Thoracic aorta endothelial cell (primary cell): ENCODE results near the gene UNC13D. TPM values are rescaled to one million over a fixed set of nuclear protein-coding genes. Genes with fewer than 3 reads are reported as not detected.

Experiments
- total RNA-seq: library from RNA; depleted of rRNA; stranded (reverse); fragments of >200 nt; gene quantifications from 2 replicates; pipeline ENCODE4 v1.2.3, GENCODE V29; 2012

UNC13D gene
- 3.5 and 3.7 TPM in 2 replicates for total RNA-seq

DNA sequence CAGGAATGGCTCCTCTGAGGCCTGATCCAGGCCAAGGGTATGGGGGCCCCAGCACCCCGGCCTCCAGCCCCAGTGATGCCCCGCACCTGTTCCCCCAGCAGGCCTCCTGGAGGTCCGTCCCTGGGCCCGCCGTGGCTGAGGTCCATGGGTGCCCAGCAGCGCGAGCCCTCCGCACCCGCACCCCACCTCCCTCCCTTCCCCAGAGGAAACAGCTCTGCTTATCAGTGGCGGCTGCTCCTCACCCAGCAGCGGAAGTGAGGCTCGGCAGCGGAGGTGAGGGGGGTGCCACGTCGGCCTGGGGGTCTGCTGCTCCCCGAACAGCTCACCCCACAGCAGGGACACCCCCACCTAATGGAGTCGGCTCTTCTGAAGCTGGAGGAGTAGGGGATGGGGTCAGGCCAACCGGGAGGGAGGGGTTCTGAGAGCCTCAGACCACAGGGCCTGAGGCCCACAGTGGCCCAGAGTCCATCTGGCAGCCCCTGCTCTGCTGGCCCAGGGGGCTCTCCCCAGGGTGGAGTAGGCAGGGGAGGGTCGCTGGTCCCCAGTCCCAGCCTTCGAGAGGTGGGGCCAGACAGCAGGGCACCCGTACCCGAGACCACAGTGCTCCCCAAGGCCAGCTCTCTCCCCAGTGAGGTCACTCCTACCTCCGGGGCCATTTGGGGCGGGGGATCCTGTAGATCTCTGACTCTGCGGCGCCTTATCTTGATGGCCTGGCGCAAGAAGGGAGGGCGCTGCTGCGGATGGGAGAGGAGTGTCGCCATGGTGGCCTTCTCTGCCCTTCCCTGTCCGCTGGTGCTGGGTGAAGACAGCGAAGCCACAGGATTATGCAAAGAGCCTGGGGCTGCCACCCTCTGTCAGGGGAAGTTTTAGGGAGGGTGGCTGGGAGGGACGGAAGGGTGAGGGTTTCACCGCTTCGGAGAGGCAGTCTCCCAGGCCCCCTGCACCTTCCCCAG lies at the start of gene UNC13D:
UNC13D (minus strand) TSS at position 828 of the 953 bp plus-strand sequence; CDS start at position 761, 67 bp downstream.

DNA sequence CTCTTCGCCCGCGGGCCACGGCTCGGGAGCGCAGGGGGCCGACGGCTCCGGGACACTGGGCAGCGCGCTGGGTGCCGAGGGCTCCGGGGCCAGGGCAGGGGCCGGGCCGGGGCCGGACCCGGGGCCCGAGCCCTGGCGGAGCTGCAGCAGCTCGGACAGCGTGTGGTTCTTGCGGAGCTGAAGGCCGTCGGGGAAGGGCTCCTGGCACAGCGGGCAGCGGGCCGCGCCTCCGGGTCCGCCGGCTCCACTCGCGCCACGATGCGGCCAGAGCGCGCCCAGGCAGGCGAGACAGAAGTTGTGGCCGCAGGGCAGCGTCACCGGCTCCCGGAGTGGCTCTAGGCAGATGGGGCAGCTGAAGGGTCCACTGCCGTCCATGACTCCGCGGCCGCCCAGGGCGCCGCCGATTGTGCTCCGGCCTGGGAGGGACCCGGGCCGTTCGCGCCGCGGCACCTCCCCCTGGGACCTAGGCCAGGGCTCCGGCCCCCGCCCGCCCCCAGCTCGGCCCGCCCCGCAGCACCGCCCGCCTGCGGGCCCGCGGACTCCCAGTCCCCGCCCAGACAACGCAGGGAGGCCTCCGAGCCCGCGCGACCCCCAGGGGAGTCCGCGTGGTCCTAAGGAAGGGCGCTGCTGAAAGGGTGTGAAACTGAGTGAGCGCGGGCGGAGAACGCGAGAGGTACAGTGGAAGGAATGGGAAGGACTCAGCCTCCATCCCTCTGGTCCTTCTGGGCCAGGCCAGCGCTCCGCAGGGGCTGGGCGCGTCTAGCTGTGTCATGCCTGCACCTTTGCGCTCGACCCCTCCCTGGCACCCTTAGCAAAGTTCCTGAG lies 34.2 kb upstream of the UNC13D start, which contains the start of gene TRIM47:
TRIM47 (minus strand) TSS at position 408 of the 825 bp plus-strand sequence; CDS start at position 375, 33 bp downstream.

GRCh38 chr17:75855310-75856061 lies 11.3 kb upstream of the UNC13D start, which contains the start of gene WBP2:
Gene WBP2, minus strand, starts transcription at chr17:75855335. Its CDS starts 38 bp downstream, at chr17:75855297.

DNA sequence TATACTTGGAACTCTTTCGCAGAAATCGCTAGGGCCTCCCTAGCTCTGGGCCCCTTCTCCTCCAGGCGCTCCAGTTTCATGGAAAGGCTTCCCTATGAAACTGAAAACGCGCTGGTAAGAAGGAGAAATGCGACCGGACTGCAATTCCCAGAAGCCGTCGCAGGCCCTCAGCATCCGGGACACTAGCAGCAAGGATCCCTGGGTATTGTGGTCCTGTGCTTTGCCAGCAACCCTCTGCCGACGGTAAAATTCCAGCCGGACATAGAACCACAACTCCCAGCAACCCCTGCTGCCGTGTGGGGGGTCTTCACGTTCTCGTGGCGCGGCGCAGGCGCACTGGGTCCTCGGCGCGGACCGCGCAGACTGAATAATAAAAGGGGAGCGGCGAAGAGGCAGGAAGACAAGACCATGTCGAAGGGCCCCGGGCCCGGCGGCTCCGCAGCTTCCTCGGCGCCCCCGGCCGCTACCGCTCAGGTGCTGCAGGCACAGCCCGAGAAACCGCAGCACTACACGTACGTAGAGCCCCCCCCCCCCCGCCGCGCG lies 59.7 kb downstream of the UNC13D start, which contains the start of gene UNK:
UNK (plus strand) TSS at position 334 of the 543 bp plus-strand sequence; CDS start at position 409, 75 bp downstream.

Other genes starting within 250 kb of the UNC13D start
- under 0.01 TPM in 1 of 2 replicates, not detected in the other for gene SMIM5, start 211.0 kb downstream of the UNC13D start, total RNA-seq
- gene RECQL5, start 177.2 kb downstream of the UNC13D start, total RNA-seq, result 20.2 and 20.8 TPM in 2 replicates
- gene SAP30BP, start 177.1 kb downstream of the UNC13D start, total RNA-seq, result 78.5 and 94.8 TPM in 2 replicates
- 3.7 TPM in 2 replicates for gene ITGB4, start 122.9 kb downstream of the UNC13D start, total RNA-seq
- 37.8 and 42.7 TPM in 2 replicates for gene GALK1, start 79.2 kb downstream of the UNC13D start, total RNA-seq
- gene UNK, start 59.6 kb downstream of the UNC13D start, total RNA-seq, result 18.5 and 23.1 TPM in 2 replicates
- gene WBP2, start 10.9 kb upstream of the UNC13D start, total RNA-seq, result 21.3 and 38.9 TPM in 2 replicates
- 21.5 and 38.1 TPM in 2 replicates for gene TRIM47, start 34.2 kb upstream of the UNC13D start, total RNA-seq
- gene TRIM65, start 52.5 kb upstream of the UNC13D start, total RNA-seq, result 16.9 and 26.8 TPM in 2 replicates
- 37.6 and 43.0 TPM in 2 replicates for gene MRPL38, start 60.5 kb upstream of the UNC13D start, total RNA-seq
- gene FBF1, start 96.6 kb upstream of the UNC13D start, total RNA-seq, result 7.7 TPM in 2 replicates
- gene ACOX1, start 134.8 kb upstream of the UNC13D start, total RNA-seq, result 64.3 and 67.8 TPM in 2 replicates
- 11.5 and 14.1 TPM in 2 replicates for gene TEN1, start 134.8 kb upstream of the UNC13D start, total RNA-seq
- 0.40 and 0.86 TPM in 2 replicates for gene CDK3, start 156.5 kb upstream of the UNC13D start, total RNA-seq
- not detected in 2 replicates for gene EVPL, start 182.9 kb upstream of the UNC13D start, total RNA-seq
- 46.4 and 48.1 TPM in 2 replicates for gene SRP68, start 228.1 kb upstream of the UNC13D start, total RNA-seq
- not detected in 2 replicates for gene GALR2, start 230.4 kb upstream of the UNC13D start, total RNA-seq
- gene ZACN, start 234.8 kb upstream of the UNC13D start, total RNA-seq, result 0.07 TPM in 1 of 2 replicates, not detected in the other